ENCODE data around the gene APBA1. TPM values are rescaled to one million over a fixed set of nuclear protein-coding genes. Genes with fewer than 3 reads are reported as not detected.

The APBA1 gene
- total and polyA plus RNA-seq, 2 donors (not counting 1 experiment from before 2014, with no cell fraction given): 0.01 to 0.05 TPM

GRCh38 chr9:69393425-69393824 is 278.7 kb downstream of the APBA1 start:
- Histone ChIP-seq H3K36me3 (replicated peaks in 1 of 2; ENCODE audit: control extremely low read depth in 1 of 2, control insufficient read depth in 1 of 2, extremely low read depth in 1 of 2, insufficient read depth in 2 of 2, low read length in 1 of 2) (no peaks in the 10 kb centered on the region), H4K20me1 (ENCODE audit: control insufficient read depth, insufficient read depth, low read length, poor library complexity, severe bottlenecking) (no peaks in the 10 kb centered on the region), H3K9me3 (ENCODE audit: control extremely low read depth in 1 of 3, control insufficient read depth in 2 of 3, insufficient read depth in 1 of 3, low read length in 2 of 3) (peaks cover 0 to 2% (median 0%) of the 10 kb centered on the region in 3 donors), H3K27me3 (replicated peaks in 1 of 4; ENCODE audit: control extremely low read depth in 1 of 4, control insufficient read depth in 3 of 4, insufficient read depth in 4 of 4, low read length in 3 of 4) (no peaks in the 10 kb centered on the region), H3K4me3 (ENCODE audit: control extremely low read depth in 1 of 5, extremely low read depth in 1 of 5, insufficient read depth in 1 of 5, low read depth in 2 of 5, low read length in 4 of 5) (no peak overlapping the region), H3K4me1 (ENCODE audit: control insufficient read depth in 2 of 2, insufficient read depth in 2 of 2, low read length in 2 of 2) (no peaks in the 10 kb centered on the region), H3K4me2 (replicated peaks; ENCODE audit: low read depth, low read length, poor library complexity, severe bottlenecking) (no peak overlapping the region), H3K79me2 (ENCODE audit: control insufficient read depth, insufficient read depth, low read length) (no peaks in the 10 kb centered on the region), H2AFZ (ENCODE audit: insufficient read depth, low read depth, low read length, poor library complexity, severe bottlenecking) (no peak overlapping the region), H3K9ac (ENCODE audit: low read length) (no peak overlapping the region), H3K27ac (ENCODE audit: low read length in 2 of 2) (no peak overlapping the region)
- Mint-ChIP-seq H3K9me3 (ENCODE audit: insufficient read depth) (no peaks in the 10 kb centered on the region), H3K27me3 (peaks cover 8% of the 10 kb centered on the region), H3K4me3 (no peak overlapping the region), H3K27ac (no peak overlapping the region), H3K4me1 (no peaks in the 10 kb centered on the region)
- ATAC-seq (ENCODE audit: low read depth): no peak
- ChIA-PET POLR2A (no interaction called here), CTCF (no interaction called here)
- no peak for TF ChIP-seq EZH2 (IDR thresholded peaks at IDR 0.05; ENCODE audit: borderline replicate concordance, insufficient read depth, low read depth, low read length, poor library complexity, severe bottlenecking)
- TF ChIP-seq, protein P1, sequence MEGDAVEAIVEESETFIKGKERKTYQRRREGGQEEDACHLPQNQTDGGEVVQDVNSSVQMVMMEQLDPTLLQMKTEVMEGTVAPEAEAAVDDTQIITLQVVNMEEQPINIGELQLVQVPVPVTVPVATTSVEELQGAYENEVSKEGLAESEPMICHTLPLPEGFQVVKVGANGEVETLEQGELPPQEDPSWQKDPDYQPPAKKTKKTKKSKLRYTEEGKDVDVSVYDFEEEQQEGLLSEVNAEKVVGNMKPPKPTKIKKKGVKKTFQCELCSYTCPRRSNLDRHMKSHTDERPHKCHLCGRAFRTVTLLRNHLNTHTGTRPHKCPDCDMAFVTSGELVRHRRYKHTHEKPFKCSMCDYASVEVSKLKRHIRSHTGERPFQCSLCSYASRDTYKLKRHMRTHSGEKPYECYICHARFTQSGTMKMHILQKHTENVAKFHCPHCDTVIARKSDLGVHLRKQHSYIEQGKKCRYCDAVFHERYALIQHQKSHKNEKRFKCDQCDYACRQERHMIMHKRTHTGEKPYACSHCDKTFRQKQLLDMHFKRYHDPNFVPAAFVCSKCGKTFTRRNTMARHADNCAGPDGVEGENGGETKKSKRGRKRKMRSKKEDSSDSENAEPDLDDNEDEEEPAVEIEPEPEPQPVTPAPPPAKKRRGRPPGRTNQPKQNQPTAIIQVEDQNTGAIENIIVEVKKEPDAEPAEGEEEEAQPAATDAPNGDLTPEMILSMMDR (IDR thresholded peaks at IDR 0.05): no peak
- intact Hi-C loops (cut with micrococcal nuclease): no loop called here
- DNase-seq: no peak
- 97% methylated on average over 6 of the region's 6 CpGs for WGBS (ENCODE audit: insufficient coverage)

DNA sequence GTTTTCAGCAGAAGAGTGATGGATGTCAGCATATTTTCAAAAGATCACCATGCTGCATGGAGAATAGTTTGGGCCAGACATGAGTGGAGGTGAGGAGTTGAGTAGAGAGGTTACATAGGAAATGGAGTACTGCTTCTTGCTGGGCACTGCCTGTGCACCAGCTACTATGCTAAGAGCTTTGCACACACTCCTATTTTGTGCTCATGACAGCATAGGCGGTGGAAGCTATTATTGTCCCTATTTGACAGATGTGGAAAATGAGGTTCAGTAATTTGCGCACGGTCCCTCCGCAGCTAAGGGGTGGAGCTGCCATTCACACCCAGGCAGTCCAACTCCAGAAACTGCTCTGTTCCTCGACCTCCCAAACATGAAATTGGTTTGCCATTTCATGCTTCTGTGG is 279.3 kb downstream of the APBA1 start:
- Histone ChIP-seq H4K20me1 (ENCODE audit: control insufficient read depth, insufficient read depth, low read length, poor library complexity, severe bottlenecking) (no peaks in the 10 kb centered on the region), H3K9me3 (ENCODE audit: control extremely low read depth in 1 of 3, control insufficient read depth in 2 of 3, insufficient read depth in 1 of 3, low read length in 2 of 3) (peaks cover 0 to 2% (median 0%) of the 10 kb centered on the region in 3 donors), H3K4me2 (replicated peaks; ENCODE audit: low read depth, low read length, poor library complexity, severe bottlenecking) (no peak overlapping the region), H3K4me3 (ENCODE audit: control extremely low read depth in 1 of 5, extremely low read depth in 1 of 5, insufficient read depth in 1 of 5, low read depth in 2 of 5, low read length in 4 of 5) (no peak overlapping the region), H3K9ac (ENCODE audit: low read length) (no peak overlapping the region), H3K36me3 (replicated peaks in 1 of 2; ENCODE audit: control extremely low read depth in 1 of 2, control insufficient read depth in 1 of 2, extremely low read depth in 1 of 2, insufficient read depth in 2 of 2, low read length in 1 of 2) (no peaks in the 10 kb centered on the region), H3K79me2 (ENCODE audit: control insufficient read depth, insufficient read depth, low read length) (no peaks in the 10 kb centered on the region), H3K27me3 (replicated peaks in 1 of 4; ENCODE audit: control extremely low read depth in 1 of 4, control insufficient read depth in 3 of 4, insufficient read depth in 4 of 4, low read length in 3 of 4) (no peaks in the 10 kb centered on the region), H2AFZ (ENCODE audit: insufficient read depth, low read depth, low read length, poor library complexity, severe bottlenecking) (no peak overlapping the region), H3K27ac (ENCODE audit: low read length in 2 of 2) (no peak overlapping the region), H3K4me1 (ENCODE audit: control insufficient read depth in 2 of 2, insufficient read depth in 2 of 2, low read length in 2 of 2) (no peaks in the 10 kb centered on the region)
- ATAC-seq (ENCODE audit: low read depth) (no peak), DNase-seq (no peak)
- Mint-ChIP-seq H3K9me3 (ENCODE audit: insufficient read depth) (no peaks in the 10 kb centered on the region), H3K4me1 (no peaks in the 10 kb centered on the region), H3K27me3 (peaks cover 8% of the 10 kb centered on the region), H3K27ac (no peak overlapping the region), H3K4me3 (no peak overlapping the region)
- POLR2A ChIA-PET: no interaction called here
- WGBS (ENCODE audit: insufficient coverage): no CpG with 5 or more reads among the region's 5 CpGs
- intact Hi-C loops (cut with micrococcal nuclease): no loop called here
- CTCF ChIA-PET: no interaction called here
- no peak for TF ChIP-seq EZH2 (IDR thresholded peaks at IDR 0.05; ENCODE audit: borderline replicate concordance, insufficient read depth, low read depth, low read length, poor library complexity, severe bottlenecking)
- TF ChIP-seq, protein P1 (IDR thresholded peaks at IDR 0.05): no peak

All from B cell (primary cell).